22Rv1 (cell line): Measurements from ENCODE around the gene FBRSL1.

Source experiments
- ZFX ChIP-seq: fragments of 450-650 bp; IDR thresholded peaks from 2 replicates; pipeline ENCODE4 v1.6.1; 2017; ENCODE audit warnings: antibody characterized with exemption, borderline replicate concordance
- TF ChIP-seq, protein P1 (sequence below): fragments of 450-650 bp; IDR thresholded peaks from 2 replicates; pipeline ENCODE4 v1.5.1; 2017; ENCODE audit warnings: mild to moderate bottlenecking

DNA sequence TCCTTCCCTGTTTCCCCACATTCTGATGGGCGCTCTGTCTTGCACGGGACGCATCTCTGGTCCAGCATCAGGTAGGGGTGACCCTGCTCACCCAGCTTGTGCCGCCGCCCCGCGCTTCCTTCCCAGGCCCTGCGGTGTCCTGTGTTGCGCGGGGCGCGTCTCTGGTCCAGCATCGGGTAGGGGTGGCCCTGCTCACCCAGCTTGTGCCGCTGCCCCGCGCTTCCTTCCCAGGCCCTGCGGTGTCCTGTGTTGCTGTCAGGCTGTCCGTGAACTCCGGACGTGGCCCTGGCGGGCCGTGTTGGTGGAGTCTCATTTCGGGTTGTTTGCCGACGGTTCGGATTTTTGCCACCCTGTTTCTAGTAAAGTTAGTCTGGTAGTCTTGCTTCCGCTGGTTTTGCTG lies 6.8 kb downstream of the FBRSL1 start:
- TF ChIP-seq, protein P1, sequence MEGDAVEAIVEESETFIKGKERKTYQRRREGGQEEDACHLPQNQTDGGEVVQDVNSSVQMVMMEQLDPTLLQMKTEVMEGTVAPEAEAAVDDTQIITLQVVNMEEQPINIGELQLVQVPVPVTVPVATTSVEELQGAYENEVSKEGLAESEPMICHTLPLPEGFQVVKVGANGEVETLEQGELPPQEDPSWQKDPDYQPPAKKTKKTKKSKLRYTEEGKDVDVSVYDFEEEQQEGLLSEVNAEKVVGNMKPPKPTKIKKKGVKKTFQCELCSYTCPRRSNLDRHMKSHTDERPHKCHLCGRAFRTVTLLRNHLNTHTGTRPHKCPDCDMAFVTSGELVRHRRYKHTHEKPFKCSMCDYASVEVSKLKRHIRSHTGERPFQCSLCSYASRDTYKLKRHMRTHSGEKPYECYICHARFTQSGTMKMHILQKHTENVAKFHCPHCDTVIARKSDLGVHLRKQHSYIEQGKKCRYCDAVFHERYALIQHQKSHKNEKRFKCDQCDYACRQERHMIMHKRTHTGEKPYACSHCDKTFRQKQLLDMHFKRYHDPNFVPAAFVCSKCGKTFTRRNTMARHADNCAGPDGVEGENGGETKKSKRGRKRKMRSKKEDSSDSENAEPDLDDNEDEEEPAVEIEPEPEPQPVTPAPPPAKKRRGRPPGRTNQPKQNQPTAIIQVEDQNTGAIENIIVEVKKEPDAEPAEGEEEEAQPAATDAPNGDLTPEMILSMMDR, result no peak
- TF ChIP-seq ZFX, result no peak
